Body of pancreas (tissue), 4 donors: ENCODE data around the gene SSU72. TPM values are rescaled to one million over a fixed set of nuclear protein-coding genes. Genes with fewer than 3 reads are reported as not detected.
A peak's percentile ranks its signal among the peaks of the same experiment; 100 is the strongest.

Source experiments
- ATAC-seq: fragments of 150-250 bp; one replicate; pipeline ENCODE4 v1.9.1; 2016
- DNase-seq, 4 donors: peaks; one replicate each; pipeline ENCODE4 v3.0.0-alpha.2; 2019
- H3K27ac ChIP-seq, 4 donors: fragments of 200-600 bp; sonication (generic); 1 replicate in 3 of 4; 2 replicates in 1 of 4; pipeline versions ENCODE4 v1.5.1 to v1.6.1; 2016 to 2019; ENCODE audit warnings: mild to moderate bottlenecking in 1 of 4, mixed read lengths in 1 of 4, moderate library complexity in 1 of 4
- H3K27me3 ChIP-seq, 2 donors: fragments of 200-600 bp; sonication (generic); one replicate each; pipeline ENCODE4 v1.6.0; 2016; ENCODE audit warnings: mild to moderate bottlenecking in 1 of 2
- H3K36me3 ChIP-seq, 2 donors: fragments of 200-600 bp; sonication (generic); replicated peaks in 1 of 2; 2 replicates each; pipeline ENCODE4 v1.5.1; 2016; ENCODE audit warnings: low read depth in 2 of 2; ENCODE audit not compliant: insufficient read depth in 1 of 2
- H3K4me1 ChIP-seq: fragments of 200-600 bp; sonication (generic); one replicate; pipeline ENCODE4 v1.6.0; 2016
- H3K4me3 ChIP-seq, 2 donors: fragments of 200-600 bp; sonication (generic); 1 replicate in 1 of 2; 2 replicates in 1 of 2; pipeline ENCODE4 v1.5.1; 2016 to 2019
- H3K9me3 ChIP-seq, 3 donors: fragments of 200-600 bp; sonication (generic); 1 replicate in 2 of 3; 2 replicates in 1 of 3; pipeline ENCODE4 v1.5.1; 2016
- POLR2A ChIP-seq, 3 donors: fragments of 450-650 bp; IDR thresholded peaks; one replicate each; pipeline ENCODE4 v1.6.1; 2016; ENCODE audit warnings: antibody characterized with exemption in 3 of 3, mild to moderate bottlenecking in 2 of 3
- WGBS, 2 donors: methylation state at CpG; one replicate each; pipeline ENCODE4 v1.1.5; 2017; 5-methylcytosine and 5-hydroxymethylcytosine counted together
- intact Hi-C: fragments of 100-400 bp; cut with DNase I; formaldehyde crosslinking; loops from one replicate; pipeline ENCODE4 v1.15.1; 2023
- total RNA-seq, 2 donors: library from RNA; depleted of rRNA; stranded (reverse); fragments of >200 nt; gene quantifications; one replicate each; pipeline ENCODE4 v1.1.0, GENCODE V29; 2016
- TF ChIP-seq, protein P1 (sequence below), 7 experiments: fragments of 450-650 bp in 4 of 7; fragments of 200-600 bp in 3 of 7; sonication (generic) in 3 of 7; IDR thresholded peaks; one replicate each; pipeline ENCODE4 v1.5.1; 2016 to 2019; ENCODE audit warnings: antibody characterized with exemption in 7 of 7

SSU72 gene
- total RNA-seq, 2 donors from 2014 or later = 82.1 to 113 TPM

DNA sequence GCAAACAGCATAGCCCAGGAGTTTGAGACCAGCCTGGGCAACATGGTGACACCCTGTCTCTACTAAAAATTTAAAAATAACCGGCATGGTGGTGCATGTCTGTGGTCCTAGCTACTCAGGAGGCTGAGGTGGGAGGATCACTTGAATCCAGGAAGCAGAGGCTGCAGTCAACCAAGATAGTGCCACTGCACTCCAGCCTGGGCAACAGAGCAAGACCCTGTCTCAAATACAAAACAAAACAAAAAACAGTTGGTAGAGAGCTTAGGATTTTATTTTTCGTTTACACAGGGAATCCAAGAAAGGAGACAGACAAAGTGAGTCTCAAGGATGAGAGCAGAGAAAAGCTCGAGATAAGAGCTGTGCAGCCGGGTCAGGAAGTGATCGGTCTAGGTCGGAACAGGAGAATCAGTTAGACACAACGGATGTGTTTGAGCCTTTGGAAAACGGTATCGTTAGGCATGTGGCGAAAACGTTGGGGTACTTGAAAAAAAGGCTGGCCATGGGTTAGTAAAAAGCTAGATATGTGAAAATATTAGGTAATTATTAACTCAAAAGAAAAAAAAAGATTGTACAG, 38.9 kb upstream of the SSU72 start:
- WGBS, 2 donors = 18 to 20% methylated on average over 11 of the region's 11 CpGs
- intact Hi-C loops = no loop called here
- H3K4me1 ChIP-seq = peaks cover 30% of the 10 kb centered on the region

DNA sequence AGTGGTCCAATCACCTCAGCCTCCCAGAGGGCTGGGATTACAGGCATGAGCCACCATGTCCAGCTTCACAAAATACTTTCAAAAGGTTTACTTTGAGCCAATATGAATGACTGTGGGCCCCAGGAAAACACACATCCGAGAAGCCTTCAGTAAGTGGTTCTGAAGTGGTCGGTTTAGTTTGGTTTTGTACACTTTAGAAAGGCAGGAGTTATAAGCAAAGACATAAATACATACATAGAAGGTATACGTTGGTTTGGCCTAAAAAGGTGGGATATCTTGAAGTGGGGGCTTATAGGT, 37.4 kb upstream of the SSU72 start:
- intact Hi-C loops = no loop called here
- TF ChIP-seq, protein P1, sequence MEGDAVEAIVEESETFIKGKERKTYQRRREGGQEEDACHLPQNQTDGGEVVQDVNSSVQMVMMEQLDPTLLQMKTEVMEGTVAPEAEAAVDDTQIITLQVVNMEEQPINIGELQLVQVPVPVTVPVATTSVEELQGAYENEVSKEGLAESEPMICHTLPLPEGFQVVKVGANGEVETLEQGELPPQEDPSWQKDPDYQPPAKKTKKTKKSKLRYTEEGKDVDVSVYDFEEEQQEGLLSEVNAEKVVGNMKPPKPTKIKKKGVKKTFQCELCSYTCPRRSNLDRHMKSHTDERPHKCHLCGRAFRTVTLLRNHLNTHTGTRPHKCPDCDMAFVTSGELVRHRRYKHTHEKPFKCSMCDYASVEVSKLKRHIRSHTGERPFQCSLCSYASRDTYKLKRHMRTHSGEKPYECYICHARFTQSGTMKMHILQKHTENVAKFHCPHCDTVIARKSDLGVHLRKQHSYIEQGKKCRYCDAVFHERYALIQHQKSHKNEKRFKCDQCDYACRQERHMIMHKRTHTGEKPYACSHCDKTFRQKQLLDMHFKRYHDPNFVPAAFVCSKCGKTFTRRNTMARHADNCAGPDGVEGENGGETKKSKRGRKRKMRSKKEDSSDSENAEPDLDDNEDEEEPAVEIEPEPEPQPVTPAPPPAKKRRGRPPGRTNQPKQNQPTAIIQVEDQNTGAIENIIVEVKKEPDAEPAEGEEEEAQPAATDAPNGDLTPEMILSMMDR (IDR thresholded peaks at IDR 0.05) = no peak
- TF ChIP-seq POLR2A (IDR thresholded peaks at IDR 0.05) = no peak
- peaks cover 25% of the 10 kb centered on the region for H3K4me1 ChIP-seq
- WGBS, 2 donors = 84 to 85% methylated on average over 3 of the region's 3 CpGs
- DNase-seq (no peak), ATAC-seq (no peak)
- peak overlapping the region in 1 of 4 donors; percentile 4 for H3K27ac ChIP-seq
- H3K9me3 ChIP-seq = no peaks in the 10 kb centered on the region
- H3K4me3 ChIP-seq = no peak overlapping the region
- no peaks in the 10 kb centered on the region for H3K27me3 ChIP-seq
- no peaks in the 10 kb centered on the region for H3K36me3 ChIP-seq

More for the DNA sequence above, 38.9 kb upstream of the SSU72 start:
- DNase-seq (no peak), ATAC-seq (no peak)
- Histone ChIP-seq H3K9me3 (no peaks in the 10 kb centered on the region), H3K4me3 (no peak overlapping the region), H3K27me3 (no peaks in the 10 kb centered on the region), H3K27ac (peak overlapping the region in 3 of 4 donors; percentile 47 to 100 (median 98)), H3K36me3 (no peaks in the 10 kb centered on the region)
- TF ChIP-seq, protein P1 (IDR thresholded peaks at IDR 0.05) = no peak
- TF ChIP-seq POLR2A (IDR thresholded peaks at IDR 0.05) = no peak

DNA sequence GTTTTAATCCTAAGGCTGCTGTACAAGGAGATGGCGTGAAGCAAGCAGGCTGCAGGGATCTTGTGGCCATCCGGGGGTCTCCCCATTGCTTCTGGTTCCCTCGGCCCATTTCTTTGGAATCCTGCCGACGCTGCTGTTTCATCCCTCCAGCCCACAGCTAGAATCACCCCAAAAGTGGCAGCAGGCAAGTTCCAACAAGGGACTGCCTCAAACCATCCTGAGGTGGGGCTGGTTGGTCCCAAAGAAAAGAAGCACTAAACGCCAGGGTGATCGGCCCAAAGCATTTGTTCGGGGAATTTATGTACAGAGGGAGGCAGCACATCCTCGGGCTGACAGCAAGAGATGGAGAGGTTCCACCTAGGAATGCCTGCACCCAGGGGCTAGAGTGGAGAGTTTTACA, 36.1 kb upstream of the SSU72 start:
- intact Hi-C loops = no loop called here
- peak in 1 of 4 donors; percentile 6 for DNase-seq
- no peaks in the 10 kb centered on the region for H3K9me3 ChIP-seq
- H3K4me1 ChIP-seq = peaks cover 17% of the 10 kb centered on the region
- no peaks in the 10 kb centered on the region for H3K36me3 ChIP-seq
- TF ChIP-seq, protein P1 (IDR thresholded peaks at IDR 0.05) = no peak
- no peak for TF ChIP-seq POLR2A (IDR thresholded peaks at IDR 0.05)
- no peak for ATAC-seq
- no peaks in the 10 kb centered on the region for H3K27me3 ChIP-seq
- no peak overlapping the region for H3K4me3 ChIP-seq
- 77 to 79% methylated on average over 4 to 9 of the region's 9 CpGs for WGBS, 2 donors
- peak overlapping the region in 1 of 4 donors; percentile 18 for H3K27ac ChIP-seq

DNA sequence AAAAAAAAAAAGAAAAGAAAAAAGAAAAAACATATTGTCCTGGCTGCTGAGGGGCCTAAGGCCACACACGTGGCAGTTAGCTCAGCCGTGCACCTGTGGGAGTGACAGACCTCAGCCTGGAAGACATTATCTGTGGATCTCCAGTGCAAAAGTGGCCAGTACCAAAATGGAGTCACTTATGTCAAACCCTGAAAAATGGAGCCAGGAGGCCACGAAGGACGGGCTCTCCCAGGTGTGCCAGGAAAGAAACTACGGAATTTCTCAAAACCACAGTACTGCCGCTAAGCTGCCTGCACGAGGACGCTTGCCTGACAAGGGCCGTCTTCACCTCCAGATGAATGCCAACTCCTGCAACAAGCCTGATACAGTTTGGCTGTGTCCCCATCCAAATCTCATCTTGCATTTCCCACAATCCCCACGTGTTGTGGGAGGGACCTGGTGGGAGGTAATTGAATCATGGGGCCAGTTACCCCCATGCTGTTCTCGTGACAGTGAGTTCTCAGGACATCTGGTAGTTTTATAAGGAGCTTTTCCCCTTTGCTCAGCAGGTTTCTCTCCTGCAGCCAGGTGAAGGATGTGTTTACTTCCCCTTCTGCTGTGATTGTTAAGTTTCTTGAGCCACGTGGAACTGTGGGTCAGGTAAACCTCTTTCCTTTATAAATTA, 35.3 kb upstream of the SSU72 start:
- 71 to 76% methylated on average over 12 of the region's 12 CpGs for WGBS, 2 donors
- Histone ChIP-seq H3K4me3 (no peak overlapping the region), H3K36me3 (no peaks in the 10 kb centered on the region), H3K4me1 (peaks cover 17% of the 10 kb centered on the region), H3K27me3 (no peaks in the 10 kb centered on the region), H3K9me3 (no peaks in the 10 kb centered on the region), H3K27ac (no peak overlapping the region)
- intact Hi-C loops = no loop called here
- DNase-seq (no peak), ATAC-seq (no peak)
- no peak for TF ChIP-seq POLR2A (IDR thresholded peaks at IDR 0.05)
- TF ChIP-seq, protein P1 (IDR thresholded peaks at IDR 0.05) = no peak

DNA sequence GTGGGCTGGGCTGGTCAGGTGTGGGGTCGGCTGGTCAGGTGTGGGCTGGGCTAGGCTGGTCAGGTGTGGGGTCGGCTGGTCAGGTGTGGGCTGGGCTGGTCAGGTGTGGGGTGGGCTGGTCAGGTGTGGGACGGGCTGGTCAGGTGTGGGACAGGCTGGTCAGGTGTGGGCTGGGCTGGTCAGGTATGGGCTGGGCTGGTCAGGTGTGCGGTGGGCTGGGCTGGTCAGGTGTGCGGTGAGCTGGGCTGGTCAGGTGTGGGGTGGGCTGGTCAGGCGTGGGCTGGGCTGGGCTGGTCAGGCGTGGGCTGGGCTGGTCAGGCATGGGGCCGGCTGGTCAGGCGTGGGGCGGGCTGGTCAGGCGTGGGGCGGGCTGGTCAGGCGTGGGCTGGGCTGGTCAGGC, 31.6 kb upstream of the SSU72 start:
- Histone ChIP-seq H3K9me3 (no peaks in the 10 kb centered on the region), H3K4me1 (no peaks in the 10 kb centered on the region), H3K27ac (no peak overlapping the region), H3K4me3 (no peak overlapping the region), H3K27me3 (no peaks in the 10 kb centered on the region), H3K36me3 (no peaks in the 10 kb centered on the region)
- ATAC-seq = no peak
- 51 to 81% methylated on average over 4 to 12 of the region's 13 CpGs for WGBS, 2 donors
- DNase-seq = no peak
- intact Hi-C loops = no loop called here
- TF ChIP-seq, protein P1 (IDR thresholded peaks at IDR 0.05) = no peak
- no peak for TF ChIP-seq POLR2A (IDR thresholded peaks at IDR 0.05)
